CD14-positive monocyte (primary cell): ENCODE results near the gene ZNF783. TPM values are rescaled to one million over a fixed set of nuclear protein-coding genes. Genes with fewer than 3 reads are reported as not detected.
A peak's percentile ranks its signal among the peaks of the same experiment; 100 is the strongest.

Experiments
- DNase-seq, 3 donors: peaks; one replicate each; pipeline ENCODE4 v3.0.0-alpha.2; 2011 to 2022
- H2AFZ ChIP-seq: 2 replicates; pipeline ENCODE4 v1.6.0; 2012; ENCODE audit warnings: mild to moderate bottlenecking, low read depth, low read length, inconsistent platforms; ENCODE audit not compliant: insufficient read depth, poor library complexity, severe bottlenecking
- H3K27ac ChIP-seq, 2 donors: 1 replicate in 1 of 2; 2 replicates in 1 of 2; pipeline ENCODE4 v1.5.1; 2012 to 2013; ENCODE audit warnings: low read length in 2 of 2, control low read depth in 1 of 2, inconsistent platforms in 1 of 2, low read depth in 1 of 2, mild to moderate bottlenecking in 1 of 2
- H3K27me3 ChIP-seq, 2 donors: one replicate each; pipeline versions ENCODE4 v1.6.0 to v1.6.1; 2011 to 2013; ENCODE audit warnings: low read length in 2 of 2; ENCODE audit not compliant: control insufficient read depth in 2 of 2, insufficient read depth in 2 of 2
- H3K36me3 ChIP-seq, 2 donors: replicated peaks in 1 of 2; 1 replicate in 1 of 2; 2 replicates in 1 of 2; pipeline versions ENCODE4 v1.5.1 to v1.6.1; 2012 to 2013; ENCODE audit warnings: low read length in 2 of 2, control low read depth in 1 of 2, inconsistent platforms in 1 of 2, mild to moderate bottlenecking in 1 of 2; ENCODE audit not compliant: insufficient read depth in 2 of 2, control insufficient read depth in 1 of 2
- H3K4me1 ChIP-seq, 2 donors: 1 replicate in 1 of 2; 2 replicates in 1 of 2; pipeline versions ENCODE4 v1.5.1 to v1.6.1; 2012 to 2013; ENCODE audit warnings: low read length in 2 of 2, control low read depth in 1 of 2, inconsistent platforms in 1 of 2, mild to moderate bottlenecking in 1 of 2, moderate library complexity in 1 of 2; ENCODE audit not compliant: insufficient read depth in 2 of 2, control insufficient read depth in 1 of 2
- H3K4me2 ChIP-seq: replicated peaks from 2 replicates; pipeline ENCODE3; 2012; ENCODE audit warnings: low read length, moderate library complexity, mild to moderate bottlenecking; ENCODE audit not compliant: poor library complexity, severe bottlenecking; ENCODE audit errors: extremely low read depth
- H3K4me3 ChIP-seq, 3 experiments: fragments of 200-600 bp in 1 of 3; sonication (generic) in 1 of 3; replicated peaks in 1 of 3; 1 replicate in 2 of 3; 2 replicates in 1 of 3; pipeline ENCODE4 v1.5.1; 2011 to 2013; ENCODE audit warnings: low read length in 3 of 3, mild to moderate bottlenecking in 3 of 3, control low read depth in 2 of 3, low read depth in 2 of 3, inconsistent platforms in 1 of 3, moderate library complexity in 1 of 3
- H3K79me2 ChIP-seq: 2 replicates; pipeline ENCODE4 v1.6.0; 2012; ENCODE audit warnings: mild to moderate bottlenecking, control low read depth, inconsistent platforms, low read length, moderate library complexity; ENCODE audit not compliant: insufficient read depth
- H3K9ac ChIP-seq: 2 replicates; pipeline ENCODE4 v1.6.0; 2017; ENCODE audit warnings: low read length, mild to moderate bottlenecking; ENCODE audit not compliant: insufficient read depth, poor library complexity, severe bottlenecking
- H3K9me3 ChIP-seq, 2 donors: replicated peaks in 1 of 2; 1 replicate in 1 of 2; 2 replicates in 1 of 2; pipeline versions ENCODE4 v1.5.1 to v1.6.1; 2012 to 2013; ENCODE audit warnings: low read length in 2 of 2, control low read depth in 1 of 2; ENCODE audit not compliant: control insufficient read depth in 1 of 2, insufficient read depth in 1 of 2
- H4K20me1 ChIP-seq: 2 replicates; pipeline ENCODE4 v1.6.0; 2012; ENCODE audit warnings: mild to moderate bottlenecking, low read length, control low read depth, moderate library complexity; ENCODE audit not compliant: insufficient read depth
- H3K27ac Mint-ChIP-seq, 7 donors: one replicate each; pipeline ENCODE4 v1.8.0; 2020; ENCODE audit warnings: mild to moderate bottlenecking in 7 of 7, mixed read lengths in 7 of 7, moderate library complexity in 6 of 7, inconsistent platforms in 2 of 7
- H3K27me3 Mint-ChIP-seq, 3 donors: one replicate each; pipeline ENCODE4 v1.8.0; 2021 to 2022; ENCODE audit warnings: low read depth in 3 of 3, mild to moderate bottlenecking in 3 of 3, mixed read lengths in 3 of 3, moderate library complexity in 3 of 3, inconsistent platforms in 1 of 3
- H3K36me3 Mint-ChIP-seq, 2 donors: one replicate each; pipeline ENCODE4 v1.8.0; 2020; ENCODE audit warnings: mixed read lengths in 2 of 2, inconsistent platforms in 1 of 2, mild to moderate bottlenecking in 1 of 2
- H3K4me1 Mint-ChIP-seq: one replicate; pipeline ENCODE4 v1.8.0; 2020; ENCODE audit warnings: mild to moderate bottlenecking, mixed read lengths
- H3K4me3 Mint-ChIP-seq, 2 donors: one replicate each; pipeline ENCODE4 v1.8.0; 2020; ENCODE audit warnings: mild to moderate bottlenecking in 2 of 2, mixed read lengths in 2 of 2, moderate library complexity in 1 of 2
- H3K9me3 Mint-ChIP-seq, 7 donors: one replicate each; pipeline ENCODE4 v1.8.0; 2020 to 2022; ENCODE audit warnings: mixed read lengths in 7 of 7, mild to moderate bottlenecking in 6 of 7, moderate library complexity in 6 of 7, inconsistent platforms in 2 of 7
- CTCF ChIP-seq: fragments of 200-600 bp; IDR thresholded peaks from one replicate; pipeline ENCODE4 v1.8.0; 2022; ENCODE audit warnings: antibody characterized with exemption, mild to moderate bottlenecking
- WGBS: methylation state at CpG from one replicate; pipeline ENCODE4 v1.1.5; 2013; ENCODE audit warnings: missing lambda C conversion rate; ENCODE audit not compliant: insufficient coverage; 5-methylcytosine and 5-hydroxymethylcytosine counted together
- intact Hi-C, 2 donors: fragments of 100-400 bp; cut with micrococcal nuclease; formaldehyde crosslinking; loops; one replicate each; pipeline versions ENCODE4 v1.15.0 to v1.15.1; 2023
- polyA plus RNA-seq, 3 donors: library from polyadenylated mRNA; depleted of rRNA in 1 of 3; unstranded in 2 of 3; stranded (reverse) in 1 of 3; fragments of 300-500 nt in 2 of 3; fragments of >200 nt in 1 of 3; fragmentation: Illumina TruSeq in 2 of 3; gene quantifications; 1 replicate in 2 of 3; 2 replicates in 1 of 3; pipeline ENCODE4 v1.2.3, GENCODE V29; 2012 to 2021

The ZNF783 gene
- polyA plus RNA-seq, 3 donors = 1.2 to 16.7 (median 1.5) TPM

GRCh38 chr7:149216402-149216801, 45.6 kb upstream of the ZNF783 start:
- Histone ChIP-seq H3K4me3 (no peak overlapping the region), H4K20me1 (no peaks in the 10 kb centered on the region), H3K4me2 (no peak overlapping the region), H3K4me1 (no peaks in the 10 kb centered on the region), H3K27me3 (no peaks in the 10 kb centered on the region), H3K9ac (no peak overlapping the region), H3K27ac (no peak overlapping the region), H3K9me3 (no peaks in the 10 kb centered on the region), H3K36me3 (peaks cover 77 to 98% of the 10 kb centered on the region in 2 donors), H2AFZ (no peak overlapping the region), H3K79me2 (no peaks in the 10 kb centered on the region)
- Mint-ChIP-seq H3K36me3 (peaks cover 85 to 96% of the 10 kb centered on the region in 2 donors), H3K27me3 (peaks cover 0 to 2% (median 2%) of the 10 kb centered on the region in 3 donors), H3K27ac (peak overlapping the region in 1 of 7 donors; percentile 61), H3K4me3 (no peak overlapping the region), H3K9me3 (peaks cover 0 to 2% (median 0%) of the 10 kb centered on the region in 7 donors), H3K4me1 (no peaks in the 10 kb centered on the region)
- no peak for DNase-seq
- no peak for TF ChIP-seq CTCF
- no CpG with 5 or more reads among the region's 2 CpGs for WGBS
- intact Hi-C loops = no loop called here

- Mint-ChIP-seq H3K9me3 (peaks cover 0 to 3% (median 0%) of the 10 kb centered on the region in 7 donors), H3K27me3 (peaks cover 0 to 2% (median 2%) of the 10 kb centered on the region in 3 donors), H3K4me3 (no peak overlapping the region), H3K4me1 (no peaks in the 10 kb centered on the region), H3K27ac (peak overlapping the region in 2 of 7 donors; percentile 0 to 29), H3K36me3 (peaks cover 87 to 97% of the 10 kb centered on the region in 2 donors)
- TF ChIP-seq CTCF = no peak
- H3K79me2 ChIP-seq = no peaks in the 10 kb centered on the region
- no peak overlapping the region for H3K27ac ChIP-seq
- no peak for DNase-seq
- 75% methylated on average over 5 of the region's 6 CpGs for WGBS
- H3K9me3 ChIP-seq = no peaks in the 10 kb centered on the region
- H3K4me2 ChIP-seq = no peak overlapping the region
- no peak overlapping the region for H3K9ac ChIP-seq
- H4K20me1 ChIP-seq = no peaks in the 10 kb centered on the region
- intact Hi-C loops = no loop called here
- no peaks in the 10 kb centered on the region for H3K27me3 ChIP-seq
- H3K36me3 ChIP-seq = peaks cover 72 to 90% of the 10 kb centered on the region in 2 donors
- H3K4me3 ChIP-seq = no peak overlapping the region
- H2AFZ ChIP-seq = no peak overlapping the region
- no peaks in the 10 kb centered on the region for H3K4me1 ChIP-seq
Measured at GRCh38 chr7:149217570-149217969, 44.4 kb upstream of the ZNF783 start.
